ENCODE data around the gene ZCCHC7.

ZCCHC7 gene

DNA sequence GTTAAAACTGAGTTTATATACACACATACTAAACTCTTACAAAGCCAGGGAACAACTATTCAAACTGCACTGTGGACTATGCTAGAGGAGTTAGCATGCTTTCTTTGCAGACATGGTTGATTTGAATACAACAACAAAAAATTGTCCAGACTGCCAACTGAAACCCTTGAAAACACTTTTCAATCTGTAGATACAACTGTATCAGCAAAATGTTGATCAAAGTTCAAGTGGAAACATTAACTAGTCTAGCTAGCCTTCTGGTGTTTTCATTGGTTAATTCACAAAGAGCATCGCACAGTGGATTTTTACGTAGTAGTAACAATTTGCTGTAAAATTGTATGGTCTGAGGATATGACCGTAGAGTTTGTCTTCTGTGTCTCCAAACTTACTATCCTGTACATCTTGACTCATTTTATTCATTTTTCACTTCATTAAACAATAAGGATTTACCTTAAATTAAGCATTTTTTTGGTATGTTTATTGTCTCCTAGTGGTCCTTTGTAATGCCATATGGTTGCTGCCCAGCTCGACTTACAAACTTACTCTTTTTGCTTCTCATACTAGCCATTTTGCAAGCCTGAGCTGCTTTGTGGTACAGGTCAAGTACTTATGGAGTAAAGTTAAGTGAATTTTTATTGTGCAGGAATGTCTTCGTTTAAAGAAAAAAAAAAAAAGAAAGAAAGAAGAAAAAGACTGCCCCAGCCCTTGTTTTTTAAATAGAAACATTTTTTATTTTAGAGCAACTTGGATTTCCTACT is 123.4 kb downstream of the ZCCHC7 start:
- in situ Hi-C loops (cut with MboI; ENCODE audit: low sequenced_read_pairs) = no loop called here

DNA sequence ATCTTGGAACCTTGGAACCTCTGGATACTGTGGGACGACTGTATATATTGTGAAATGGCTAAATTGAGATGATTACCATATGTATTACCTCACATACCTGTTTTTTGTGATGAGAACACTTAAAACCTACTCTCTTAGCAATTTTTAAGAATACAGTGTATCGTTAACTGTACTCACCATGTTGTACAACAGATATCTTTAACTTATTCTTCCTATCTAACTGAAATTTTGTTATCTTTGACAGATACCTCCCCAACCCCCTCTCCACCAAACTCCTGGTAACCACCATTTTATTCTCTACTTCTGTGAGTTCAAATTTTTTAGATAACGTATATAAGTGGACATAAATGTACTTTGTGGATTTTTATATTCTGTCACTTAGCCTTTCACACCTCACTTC is 126.5 kb downstream of the ZCCHC7 start:
- in situ Hi-C loops (cut with MboI; ENCODE audit: low sequenced_read_pairs) = no loop called here

DNA sequence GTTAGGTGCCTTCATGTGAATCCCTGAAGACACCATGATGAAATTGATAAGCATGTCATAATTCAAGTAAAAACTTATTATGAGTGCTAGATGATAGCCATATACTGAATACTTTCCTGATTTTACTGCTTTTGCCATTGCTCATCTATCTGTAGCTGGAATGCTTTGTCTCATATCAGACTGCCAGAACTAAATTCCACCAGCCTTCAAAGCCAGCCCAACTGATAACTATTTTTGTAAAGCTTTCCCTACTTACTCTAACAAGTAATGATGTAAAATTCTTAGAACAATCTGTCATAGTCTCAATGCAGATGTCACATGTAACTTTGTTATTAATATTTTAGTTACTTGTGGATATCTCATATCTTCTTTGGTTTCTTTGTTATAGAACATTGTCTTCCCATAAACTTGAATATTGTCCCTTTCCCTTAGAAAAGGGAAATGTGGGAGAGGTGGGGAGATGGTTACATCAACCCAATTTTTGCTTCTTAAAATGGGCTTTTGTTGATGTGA is 128.3 kb downstream of the ZCCHC7 start:
- in situ Hi-C loops (cut with MboI; ENCODE audit: low sequenced_read_pairs) = no loop called here

DNA sequence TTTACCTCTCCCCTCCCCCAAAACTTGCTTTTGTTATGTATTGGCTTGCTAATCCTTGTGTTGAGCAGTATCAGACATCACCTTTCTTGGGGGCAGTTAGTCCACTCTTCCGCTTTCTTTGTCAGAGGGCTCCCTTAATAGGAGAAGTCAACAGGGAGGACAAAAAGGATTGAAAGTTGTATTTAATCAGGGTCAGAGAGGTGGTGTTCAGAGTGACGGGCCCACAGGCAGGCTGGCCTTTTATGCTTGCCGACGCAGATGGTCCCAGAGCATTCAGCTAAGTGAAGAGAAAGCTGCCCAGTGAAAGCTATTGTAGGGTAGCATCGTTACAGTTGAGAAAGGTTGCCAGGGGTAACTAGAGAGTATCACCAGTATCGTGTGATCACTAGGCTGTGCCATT is 131.1 kb downstream of the ZCCHC7 start:
- in situ Hi-C loops (cut with MboI; ENCODE audit: low sequenced_read_pairs) = no loop called here

DNA sequence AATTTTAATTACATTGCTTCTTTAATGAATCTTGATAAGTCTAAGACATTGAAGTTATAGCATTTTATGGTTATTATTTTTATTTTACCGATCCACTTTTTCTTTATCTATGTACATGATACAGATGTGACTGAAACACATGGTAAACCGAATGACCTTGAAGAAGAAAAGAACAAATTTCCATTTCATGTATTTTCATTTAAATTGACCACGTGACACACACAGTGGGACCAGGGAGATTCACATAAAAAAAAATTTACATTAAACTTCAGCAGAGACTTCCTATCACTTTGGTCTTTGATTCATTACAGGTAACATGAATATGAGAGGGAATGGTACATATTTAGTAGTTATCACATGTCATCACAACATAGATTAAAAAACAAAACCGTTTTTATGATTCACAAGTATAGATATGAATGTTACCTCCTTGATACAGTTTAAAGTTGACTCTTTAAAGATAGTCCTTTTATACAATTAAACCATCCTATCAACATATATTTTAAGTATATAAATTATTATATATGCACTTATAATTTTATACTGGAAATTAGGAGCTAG is 133.1 kb downstream of the ZCCHC7 start:
- in situ Hi-C loops (cut with MboI; ENCODE audit: low sequenced_read_pairs) = no loop called here

DNA sequence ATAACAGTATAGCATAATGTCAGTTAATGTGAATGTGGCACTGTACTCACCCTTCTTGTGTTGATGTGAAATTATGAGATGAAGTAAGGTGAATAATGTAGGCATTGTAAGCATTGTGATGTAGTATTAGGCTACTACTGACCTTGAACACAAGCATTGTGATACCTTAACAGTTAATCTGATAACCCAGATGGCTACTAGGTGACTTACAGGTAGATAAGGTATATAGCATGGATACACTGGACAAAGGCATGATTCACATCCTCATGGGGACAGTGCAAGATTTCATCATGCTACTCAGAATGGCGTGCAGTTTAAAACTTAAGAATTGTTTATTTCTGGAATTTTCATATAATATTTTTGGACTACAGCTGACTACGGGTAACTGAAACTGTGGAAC is 134.8 kb downstream of the ZCCHC7 start:
- in situ Hi-C loops (cut with MboI; ENCODE audit: low sequenced_read_pairs) = no loop called here

DNA sequence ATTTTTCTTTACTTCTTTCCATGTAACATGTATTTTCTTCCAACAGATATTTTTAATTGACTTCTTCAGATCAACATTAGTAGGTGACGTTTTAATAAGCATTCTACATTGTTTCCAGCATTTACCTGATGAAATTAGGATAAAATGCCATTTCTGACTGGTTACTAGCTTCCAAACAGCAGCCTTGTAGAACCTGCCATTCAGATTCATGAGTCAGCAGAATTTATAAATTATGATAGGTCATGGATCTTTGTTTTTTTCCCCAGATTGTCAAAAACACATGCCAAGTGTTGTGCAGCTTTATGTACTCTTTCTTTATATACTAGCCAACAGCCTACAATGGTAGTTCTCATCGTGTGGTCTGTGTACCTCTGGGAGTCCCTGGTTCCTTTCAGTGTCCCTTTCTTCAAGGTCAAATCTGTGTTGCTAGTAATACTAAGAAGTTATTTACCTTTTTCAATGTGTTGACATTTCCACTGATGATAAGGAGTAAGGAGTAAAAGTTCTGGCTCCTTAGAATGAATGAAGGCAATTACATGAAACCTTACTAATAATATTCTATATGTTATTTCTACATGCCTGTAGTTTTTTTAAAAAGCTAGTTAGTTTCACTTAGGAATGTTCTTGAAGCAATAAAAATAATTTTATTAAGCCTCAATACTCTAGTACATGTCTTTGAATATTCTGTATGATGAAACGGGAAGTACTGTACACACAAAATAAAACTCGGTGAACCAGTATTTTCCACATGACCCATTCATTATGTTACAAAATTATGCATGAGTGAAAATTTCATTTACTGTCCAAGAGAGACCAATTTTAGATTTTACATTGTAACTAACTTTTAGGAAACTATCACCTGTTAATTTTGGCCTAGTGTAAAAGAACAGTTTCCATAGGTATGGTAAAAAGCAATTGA is 135.8 kb downstream of the ZCCHC7 start:
- in situ Hi-C loops (cut with MboI; ENCODE audit: low sequenced_read_pairs) = no loop called here

DNA sequence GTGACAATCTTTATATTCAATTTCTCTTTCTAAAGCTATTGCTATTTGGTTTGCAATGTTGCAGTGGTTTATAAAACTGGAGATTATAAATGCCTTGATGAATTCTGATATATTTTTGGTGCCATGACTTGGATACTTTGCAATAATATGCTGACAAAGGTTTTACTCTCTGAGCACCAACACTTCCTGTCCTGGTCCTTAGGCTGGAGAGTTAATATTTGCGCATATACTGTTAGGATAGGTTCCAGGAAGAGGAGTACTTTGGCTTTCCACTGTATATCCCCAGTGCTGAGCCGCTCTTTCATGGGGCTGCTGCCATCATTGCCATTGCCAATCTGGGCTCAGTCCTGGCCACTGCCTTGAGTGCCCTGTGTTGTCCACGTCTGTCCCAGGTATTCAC is 139.6 kb downstream of the ZCCHC7 start:
- in situ Hi-C loops (cut with MboI; ENCODE audit: low sequenced_read_pairs) = no loop called here

DNA sequence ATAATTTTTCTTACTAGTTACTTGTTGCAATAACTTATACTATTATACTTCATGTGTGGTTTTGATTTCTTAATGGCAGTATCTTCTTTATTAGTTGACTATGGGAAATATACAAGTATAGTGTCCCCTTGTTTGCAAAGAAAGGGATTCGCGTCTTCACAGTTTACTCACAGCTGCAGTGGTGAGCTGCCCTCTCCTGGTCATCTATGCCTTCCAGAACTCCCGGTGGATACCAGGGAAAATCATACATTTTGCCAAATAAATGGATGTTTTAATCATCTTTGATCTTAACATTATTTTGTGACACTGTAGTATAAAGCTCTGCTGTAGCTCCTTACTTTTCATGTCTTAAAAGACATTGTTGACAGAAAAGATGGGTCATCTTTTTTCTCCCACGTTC is 142.0 kb downstream of the ZCCHC7 start:
- in situ Hi-C loops (cut with MboI; ENCODE audit: low sequenced_read_pairs) = no loop called here

DNA sequence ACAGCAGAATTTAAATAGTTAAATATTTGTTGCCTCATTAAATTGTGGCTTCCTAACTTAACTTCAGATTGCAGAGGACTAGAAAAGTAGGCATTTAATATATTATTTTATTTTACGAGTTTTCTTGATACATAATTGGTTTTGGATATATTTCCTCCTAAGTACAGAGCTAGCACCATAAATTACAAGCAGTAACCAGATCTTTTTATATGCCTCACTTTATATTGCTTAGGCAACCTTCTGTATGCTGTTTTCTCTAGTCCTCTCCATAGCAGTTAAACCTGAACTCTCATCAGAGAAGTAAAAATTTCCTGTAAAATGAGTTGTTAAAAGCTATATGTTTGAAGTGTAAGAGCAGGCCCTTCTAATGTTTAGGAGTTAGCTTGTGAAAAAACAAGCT is 144.2 kb downstream of the ZCCHC7 start:
- in situ Hi-C loops (cut with MboI; ENCODE audit: low sequenced_read_pairs) = no loop called here

DNA sequence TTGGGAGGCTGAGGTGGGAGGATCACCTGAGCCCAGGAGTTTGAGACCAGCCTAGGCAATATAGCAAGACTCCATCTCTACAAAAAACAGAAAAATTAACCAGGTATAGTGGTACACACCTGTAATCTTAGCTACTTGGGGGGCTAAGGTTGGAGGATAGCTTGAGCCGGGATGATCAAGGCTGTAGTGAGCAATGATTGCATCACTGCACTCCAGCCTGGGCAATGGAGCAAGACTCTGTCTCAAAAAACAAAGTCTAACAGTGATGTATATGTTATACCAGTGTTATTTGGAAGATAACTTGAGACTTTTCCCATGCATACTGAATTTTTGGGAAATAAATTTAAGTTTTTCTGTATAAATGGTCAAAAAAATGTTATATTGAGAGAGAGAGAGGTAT is 146.3 kb downstream of the ZCCHC7 start:
- in situ Hi-C loops (cut with MboI; ENCODE audit: low sequenced_read_pairs) = no loop called here

DNA sequence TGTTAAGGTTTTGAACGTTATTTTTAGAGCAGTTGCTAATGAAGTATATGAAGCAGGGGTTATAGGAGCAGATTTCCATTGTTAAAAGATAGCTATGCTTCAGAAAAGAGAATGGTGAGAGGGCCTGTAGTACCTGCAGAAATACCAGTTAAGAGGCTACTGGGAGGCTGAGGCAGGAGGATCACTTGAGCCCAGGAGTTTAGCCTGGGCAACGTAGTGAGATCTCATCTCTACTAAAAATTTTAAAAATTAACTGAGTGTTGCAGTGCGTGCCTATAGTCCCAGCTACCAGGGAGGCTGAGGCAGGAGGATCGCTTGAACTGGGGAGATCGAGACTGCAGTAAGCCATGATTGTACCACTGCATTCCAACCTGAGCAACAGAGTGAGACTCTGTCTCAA is 148.8 kb downstream of the ZCCHC7 start:
- in situ Hi-C loops (cut with MboI; ENCODE audit: low sequenced_read_pairs) = no loop called here

DNA sequence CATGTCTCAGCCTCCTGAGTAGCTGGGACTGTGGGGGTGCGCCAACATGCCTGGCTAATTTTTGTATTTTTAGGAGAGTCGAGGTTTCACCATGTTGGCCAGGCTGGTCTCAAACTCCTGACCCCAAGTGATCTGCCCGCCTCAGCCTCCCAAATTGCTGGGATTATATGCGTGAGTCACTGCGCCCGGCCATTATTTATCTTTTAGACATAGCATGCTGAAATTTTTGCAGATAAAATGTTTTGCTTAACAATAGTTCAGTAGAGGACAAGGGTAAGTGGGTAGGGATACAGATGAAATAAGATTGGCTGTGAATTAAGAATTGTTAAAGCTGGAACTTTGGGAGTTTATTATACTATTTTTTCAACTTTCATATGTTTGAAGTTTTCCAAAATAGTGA is 151.3 kb downstream of the ZCCHC7 start:
- in situ Hi-C loops (cut with MboI; ENCODE audit: low sequenced_read_pairs) = no loop called here

DNA sequence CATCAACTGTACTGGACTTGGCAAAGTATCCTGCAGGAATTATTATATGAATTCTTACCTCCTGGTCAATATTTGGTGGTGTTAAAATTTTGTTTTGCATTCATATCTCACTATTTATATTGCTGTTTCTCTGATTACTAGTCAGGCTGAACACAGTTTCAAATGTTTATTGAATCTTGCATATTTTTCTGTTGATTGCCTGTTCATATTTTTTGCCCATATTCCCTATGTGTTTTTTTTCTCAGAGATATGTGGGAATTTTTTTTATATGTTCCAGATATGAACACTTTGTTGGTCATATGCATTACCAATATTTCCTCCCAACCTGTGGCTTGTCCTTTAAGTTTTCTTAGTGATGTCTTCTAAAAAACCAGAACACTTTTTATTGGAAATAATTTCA is 153.2 kb downstream of the ZCCHC7 start:
- in situ Hi-C loops (cut with MboI; ENCODE audit: low sequenced_read_pairs) = no loop called here

DNA sequence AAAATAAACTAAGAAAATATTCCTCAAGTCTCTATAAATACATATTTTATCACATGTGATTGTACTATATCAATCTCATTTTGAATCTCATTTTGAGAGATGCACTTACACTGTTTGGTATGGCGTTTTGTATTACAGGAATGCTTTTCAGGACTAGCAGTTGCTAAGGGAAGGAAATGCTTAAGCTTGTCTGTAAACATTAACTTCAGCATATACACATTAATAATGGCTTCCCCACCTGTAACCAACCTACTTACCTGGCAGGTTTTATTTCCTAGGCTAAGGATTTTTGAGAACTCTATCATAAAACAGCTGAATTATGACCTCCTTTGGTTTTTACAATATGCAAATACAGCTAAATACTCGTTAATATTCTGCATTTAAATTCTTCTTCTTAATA is 161.2 kb downstream of the ZCCHC7 start:
- in situ Hi-C loops (cut with MboI; ENCODE audit: low sequenced_read_pairs) = no loop called here

DNA sequence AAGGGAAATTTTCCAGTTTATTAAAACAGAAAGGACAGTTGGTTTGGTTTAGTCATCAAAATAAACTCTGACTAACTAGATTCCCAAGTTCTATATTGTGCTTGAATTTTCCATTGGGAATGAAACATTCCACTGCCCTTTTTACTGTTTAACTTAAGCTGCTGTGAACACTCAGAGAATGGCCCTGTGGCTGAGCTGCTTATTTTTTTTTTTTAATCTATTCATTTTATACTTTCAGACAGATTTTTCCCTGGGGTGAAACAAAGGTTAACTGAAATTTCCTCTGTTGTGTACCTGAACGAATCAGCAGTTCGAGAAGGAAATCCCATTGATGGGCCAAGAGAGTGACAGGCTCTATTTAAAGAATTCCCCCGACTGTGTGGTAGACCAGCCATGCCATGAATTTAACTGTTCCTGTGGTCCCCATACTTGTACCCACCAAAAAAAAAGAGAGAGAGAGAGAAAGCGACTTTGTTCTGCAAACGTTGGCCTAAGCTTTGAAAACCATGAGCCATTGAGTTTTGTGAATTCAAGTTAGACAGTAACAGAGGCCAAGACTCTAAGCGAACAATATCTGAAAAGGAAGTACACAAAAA is 163.5 kb downstream of the ZCCHC7 start:
- in situ Hi-C loops (cut with MboI; ENCODE audit: low sequenced_read_pairs) = no loop called here

DNA sequence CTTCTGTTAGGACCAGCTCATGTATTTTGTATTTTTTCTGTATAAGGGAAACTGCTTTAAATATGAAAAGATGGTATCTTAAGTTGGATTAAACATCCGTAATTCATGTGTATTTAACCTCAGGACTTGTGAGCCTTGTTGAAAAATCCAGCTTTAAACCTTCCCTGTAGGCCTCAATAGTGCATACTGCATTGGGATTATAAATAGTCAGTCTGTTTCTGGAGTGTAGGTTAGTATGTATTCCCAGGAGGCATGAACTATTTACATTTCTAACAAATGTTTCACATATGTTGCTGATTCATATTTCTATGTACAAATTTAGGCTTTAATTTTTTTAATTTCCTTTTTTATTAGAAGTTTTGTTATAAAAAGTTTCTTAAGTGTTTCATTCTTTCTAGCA is 164.3 kb downstream of the ZCCHC7 start:
- in situ Hi-C loops (cut with MboI; ENCODE audit: low sequenced_read_pairs) = no loop called here

DNA sequence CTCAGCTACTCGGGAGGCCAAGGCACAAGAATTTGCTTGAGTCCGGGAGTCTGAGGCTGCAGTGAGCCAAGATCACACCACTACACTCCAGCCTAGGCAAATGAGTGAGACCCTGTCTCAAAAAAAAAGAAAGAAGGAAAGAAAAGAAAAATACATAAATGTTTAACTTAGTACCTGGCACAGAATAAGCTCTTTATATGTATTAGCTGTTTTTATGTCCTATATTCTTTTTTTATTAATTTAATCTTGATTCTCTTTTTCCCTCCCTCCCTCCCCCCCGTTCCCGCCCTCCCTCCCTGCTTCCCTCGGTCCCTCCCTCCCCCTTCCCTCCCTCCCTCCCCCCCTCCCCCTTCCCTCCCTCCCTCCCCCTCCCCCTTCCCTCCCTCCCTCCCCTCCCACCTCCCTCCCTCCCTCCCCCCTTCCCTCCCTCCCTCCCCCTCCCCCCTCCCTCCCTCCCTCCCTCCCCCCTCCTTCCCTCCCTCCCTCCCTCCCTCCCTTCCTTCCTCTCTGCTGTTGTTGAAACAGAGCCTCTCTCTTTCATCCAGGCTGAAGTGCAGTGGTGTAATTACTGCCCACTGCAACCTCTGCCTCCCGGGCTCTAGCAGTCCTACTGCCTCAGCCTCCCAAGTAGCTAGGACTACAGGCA is 166.3 kb downstream of the ZCCHC7 start:
- in situ Hi-C loops (cut with MboI; ENCODE audit: low sequenced_read_pairs) = no loop called here

DNA sequence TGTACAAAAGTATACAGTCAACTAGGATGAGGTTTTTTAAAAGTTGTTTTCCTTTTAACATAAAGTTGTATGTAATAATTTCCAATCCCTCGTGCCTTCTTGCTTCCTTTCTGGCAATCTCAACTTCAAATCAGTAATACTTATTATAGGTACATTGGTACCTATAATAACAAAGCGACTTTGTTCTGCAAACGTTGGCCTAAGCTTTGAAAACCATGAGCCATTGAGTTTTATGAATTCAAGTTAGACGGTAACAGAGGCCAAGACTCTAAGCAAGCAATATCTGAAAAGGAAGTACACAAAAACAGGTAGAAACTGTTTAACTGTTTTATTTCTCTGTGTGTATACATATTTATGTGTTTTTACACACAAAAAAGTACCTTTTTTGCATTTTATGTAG is 166.9 kb downstream of the ZCCHC7 start:
- in situ Hi-C loops (cut with MboI; ENCODE audit: low sequenced_read_pairs) = no loop called here

DNA sequence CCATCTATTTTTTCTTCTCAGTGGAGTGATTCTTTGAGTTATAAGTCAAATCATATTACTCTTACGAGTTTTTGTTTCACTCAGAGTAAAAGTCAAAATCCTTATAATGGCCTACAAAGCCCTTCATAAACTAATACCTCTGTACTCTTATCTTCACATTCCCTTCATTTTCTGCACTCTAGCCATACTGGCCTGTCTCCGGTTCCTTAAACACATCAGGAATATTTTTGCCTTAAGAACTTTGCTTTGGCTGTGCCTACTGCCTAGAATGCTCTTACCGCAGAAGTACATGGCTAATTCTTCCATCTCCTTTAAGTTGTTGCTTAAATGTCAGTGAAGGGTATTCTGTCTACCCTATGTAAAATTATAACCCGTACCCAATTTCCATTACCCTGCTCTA is 169.3 kb downstream of the ZCCHC7 start:
- in situ Hi-C loops (cut with MboI; ENCODE audit: low sequenced_read_pairs) = no loop called here
